H1 (cell line): ENCODE measurements around the gene MTFP1. TPM values are rescaled to one million over a fixed set of nuclear protein-coding genes. Genes with fewer than 3 reads are reported as not detected.
A peak's percentile ranks its signal among the peaks of the same experiment; 100 is the strongest.

Source experiments
- CTCF ChIA-PET: fragments of 300-600 bp; sonication (Branson Sonifier 250); formaldehyde crosslinking; loops from one replicate; lab custom pipeline; 2021; ENCODE audit not compliant: partially characterized antibody; lab: Charles Lee
- POLR2A ChIA-PET: fragments of 300-600 bp; sonication (Branson Sonifier 250); formaldehyde crosslinking; loops from one replicate; lab custom pipeline; 2021; ENCODE audit warnings: inconsistent platforms; ENCODE audit not compliant: partially characterized antibody; lab: Charles Lee
- DNase-seq, 2 experiments: peaks; one replicate each; pipeline versions ENCODE4 v3.0.0 to v3.0.0-alpha.2; 2010 to 2022; ENCODE audit warnings: low spot score in 2 of 2, low read depth in 1 of 2, mixed read lengths in 1 of 2
- FAIRE-seq: peaks from 2 replicates; lab custom pipeline; 2011; peaks lifted over from hg19 to GRCh38; lab: Jason Lieb, UNC
- H2AFZ ChIP-seq: 2 replicates; pipeline ENCODE4 v1.8.1; 2012; ENCODE audit warnings: low read length, inconsistent platforms
- H2AK5ac ChIP-seq: 2 replicates; pipeline ENCODE4 v1.6.1; 2013; ENCODE audit warnings: low read depth, low read length
- H2BK120ac ChIP-seq: replicated peaks from 2 replicates; pipeline ENCODE3; 2013; ENCODE audit warnings: low read depth, low read length, inconsistent platforms
- H2BK12ac ChIP-seq: 2 replicates; pipeline ENCODE4 v1.6.1; 2013; ENCODE audit warnings: low read depth, low read length
- H2BK15ac ChIP-seq: 2 replicates; pipeline ENCODE4 v1.6.1; 2013; ENCODE audit warnings: low read length
- H2BK20ac ChIP-seq: 2 replicates; pipeline ENCODE4 v1.6.1; 2013; ENCODE audit warnings: low read length
- H2BK5ac ChIP-seq: 2 replicates; pipeline ENCODE4 v1.6.1; 2013; ENCODE audit warnings: low read depth, low read length
- H3K14ac ChIP-seq: 2 replicates; pipeline ENCODE4 v1.6.1; 2013; ENCODE audit warnings: inconsistent platforms; ENCODE audit not compliant: insufficient read length
- H3K18ac ChIP-seq: 2 replicates; pipeline ENCODE4 v1.6.1; 2013; ENCODE audit warnings: low read length; ENCODE audit errors: extremely low read depth
- H3K23ac ChIP-seq: 2 replicates; pipeline ENCODE4 v1.6.1; 2013; ENCODE audit warnings: inconsistent platforms; ENCODE audit not compliant: insufficient read length
- H3K23me2 ChIP-seq: 2 replicates; pipeline ENCODE4 v1.6.1; 2013; ENCODE audit warnings: low read depth, low read length
- H3K27ac ChIP-seq: 2 replicates; pipeline ENCODE4 v1.6.1; 2011; ENCODE audit warnings: low read depth, low read length, inconsistent platforms
- H3K27me3 ChIP-seq, 4 experiments: replicated peaks in 1 of 4; 1 replicate in 1 of 4; 2 replicates in 3 of 4; pipeline versions ENCODE4 v1.6.1 to v1.8.1; 2011 to 2013; ENCODE audit warnings: low read length in 3 of 4, mild to moderate bottlenecking in 3 of 4, inconsistent platforms in 2 of 4, mixed read lengths in 2 of 4, moderate library complexity in 1 of 4; ENCODE audit not compliant: control insufficient read depth in 3 of 4, insufficient read depth in 3 of 4; ENCODE audit errors: extremely low read depth in 1 of 4
- H3K36me3 ChIP-seq, 4 experiments: 2 replicates each; pipeline versions ENCODE4 v1.6.1 to v1.8.1; 2011 to 2013; ENCODE audit warnings: mild to moderate bottlenecking in 4 of 4, low read length in 3 of 4, moderate library complexity in 2 of 4, control low read depth in 1 of 4, inconsistent platforms in 1 of 4; ENCODE audit not compliant: insufficient read depth in 4 of 4, control insufficient read depth in 2 of 4
- H3K4ac ChIP-seq: replicated peaks from 2 replicates; pipeline ENCODE3; 2013; ENCODE audit warnings: low read length, low read depth, mixed read lengths, inconsistent platforms; ENCODE audit not compliant: insufficient read length
- H3K4me1 ChIP-seq, 4 experiments: replicated peaks in 1 of 4; 1 replicate in 1 of 4; 2 replicates in 3 of 4; pipeline versions ENCODE4 v1.6.1 to v1.8.1; 2011 to 2013; ENCODE audit warnings: low read length in 3 of 4, inconsistent platforms in 2 of 4, mixed read lengths in 1 of 4; ENCODE audit not compliant: insufficient read depth in 4 of 4, control insufficient read depth in 3 of 4
- H3K4me2 ChIP-seq, 2 experiments: 2 replicates each; pipeline versions ENCODE4 v1.6.1 to v1.8.1; 2011 to 2013; ENCODE audit warnings: low read depth in 2 of 2, low read length in 2 of 2, control low read depth in 1 of 2, inconsistent platforms in 1 of 2, mild to moderate bottlenecking in 1 of 2; ENCODE audit not compliant: insufficient read depth in 1 of 2
- H3K4me3 ChIP-seq, 4 experiments: fragments of 200-600, 300-600 bp in 1 of 4; sonication (generic), shearing (Covaris generic), sonication (Bioruptor Twin) in 1 of 4; 2 replicates each; pipeline versions ENCODE4 v1.5.1 to v1.8.1; 2011 to 2016; ENCODE audit warnings: low read length in 4 of 4, low read depth in 3 of 4, control low read depth in 2 of 4, inconsistent platforms in 2 of 4, mild to moderate bottlenecking in 2 of 4, mixed read lengths in 1 of 4, moderate library complexity in 1 of 4; ENCODE audit not compliant: insufficient read depth in 2 of 4; ENCODE audit errors: extremely low read depth in 1 of 4
- H3K56ac ChIP-seq: replicated peaks from 2 replicates; pipeline ENCODE3; 2013; ENCODE audit warnings: low read depth, mild to moderate bottlenecking, mixed read lengths, low read length, inconsistent platforms; ENCODE audit not compliant: insufficient read length
- H3K79me1 ChIP-seq: 2 replicates; pipeline ENCODE4 v1.6.1; 2013; ENCODE audit warnings: low read depth, low read length, control low read depth
- H3K79me2 ChIP-seq, 2 experiments: 2 replicates each; pipeline versions ENCODE4 v1.6.1 to v1.8.1; 2012 to 2013; ENCODE audit warnings: low read length in 2 of 2, mild to moderate bottlenecking in 2 of 2, inconsistent platforms in 1 of 2; ENCODE audit not compliant: insufficient read depth in 2 of 2, control insufficient read depth in 1 of 2
- H3K9ac ChIP-seq, 4 experiments: replicated peaks in 1 of 4; 1 replicate in 1 of 4; 2 replicates in 3 of 4; pipeline versions ENCODE4 v1.6.1 to v1.8.1; 2011 to 2013; ENCODE audit warnings: low read depth in 3 of 4, low read length in 3 of 4, control low read depth in 2 of 4, mild to moderate bottlenecking in 2 of 4, moderate library complexity in 2 of 4, inconsistent platforms in 1 of 4; ENCODE audit errors: extremely low read depth in 1 of 4
- H3K9me3 ChIP-seq, 2 experiments: 2 replicates each; pipeline versions ENCODE4 v1.6.1 to v1.8.1; 2012 to 2013; ENCODE audit warnings: mild to moderate bottlenecking in 2 of 2, moderate library complexity in 2 of 2, control low read depth in 1 of 2, inconsistent platforms in 1 of 2, low read depth in 1 of 2, low read length in 1 of 2, mixed read lengths in 1 of 2; ENCODE audit not compliant: insufficient read depth in 2 of 2
- H4K20me1 ChIP-seq, 2 experiments: replicated peaks in 1 of 2; 2 replicates each; pipeline versions ENCODE3 to v1.8.1; 2011 to 2013; ENCODE audit warnings: inconsistent platforms in 2 of 2, low read length in 2 of 2, mild to moderate bottlenecking in 1 of 2; ENCODE audit not compliant: insufficient read depth in 2 of 2, control insufficient read depth in 1 of 2
- H4K5ac ChIP-seq: 2 replicates; pipeline ENCODE4 v1.6.1; 2013; ENCODE audit warnings: low read length, low read depth, mixed read lengths, inconsistent platforms; ENCODE audit not compliant: insufficient read length
- H4K8ac ChIP-seq: 2 replicates; pipeline ENCODE4 v1.8.0; 2013; ENCODE audit warnings: mild to moderate bottlenecking, moderate library complexity, low read length, inconsistent platforms; ENCODE audit not compliant: insufficient read depth; ENCODE audit errors: extremely low read depth
- H4K91ac ChIP-seq: replicated peaks from 2 replicates; pipeline ENCODE3; 2013; ENCODE audit warnings: low read length, mixed read lengths, inconsistent platforms; ENCODE audit not compliant: insufficient read length
- ASH2L ChIP-seq: fragments of 200-600, 300-600 bp; sonication (generic); IDR thresholded peaks from one replicate; pipeline ENCODE4 v1.7.1; 2017; ENCODE audit warnings: low read length
- CREB1 ChIP-seq: IDR thresholded peaks from 2 replicates; pipeline ENCODE4 v1.6.1; 2012; ENCODE audit warnings: inconsistent platforms
- CTCF ChIP-seq, 3 experiments: IDR thresholded peaks; 1 replicate in 2 of 3; 2 replicates in 1 of 3; pipeline versions ENCODE4 v1.5.1 to v1.6.1; 2011; ENCODE audit warnings: low read length in 3 of 3, mild to moderate bottlenecking in 3 of 3, inconsistent platforms in 2 of 3, low read depth in 1 of 3, moderate library complexity in 1 of 3; ENCODE audit not compliant: insufficient read depth in 1 of 3; ENCODE audit errors: control extremely low read depth in 1 of 3
- JUN ChIP-seq: IDR thresholded peaks from 2 replicates; pipeline ENCODE4 v1.6.1; 2011; ENCODE audit warnings: low read depth, mild to moderate bottlenecking, improper control_type of control experiment, low read length
- KDM1A ChIP-seq: fragments of 200-600, 300-600 bp; sonication (generic); IDR thresholded peaks from 2 replicates; pipeline ENCODE4 v1.7.1; 2016; ENCODE audit warnings: mild to moderate bottlenecking, low read length, borderline replicate concordance
- RAD21 ChIP-seq, 2 experiments: IDR thresholded peaks in 1 of 2; conservative IDR thresholded peaks in 1 of 2; 2 replicates each; pipeline ENCODE4 v1.6.1; 2011; ENCODE audit warnings: low read depth in 2 of 2, low read length in 2 of 2, improper control_type of control experiment in 1 of 2, inconsistent platforms in 1 of 2, mild to moderate bottlenecking in 1 of 2, moderate library complexity in 1 of 2
- SIN3A ChIP-seq, 2 experiments: IDR thresholded peaks in 1 of 2; conservative IDR thresholded peaks in 1 of 2; 2 replicates each; pipeline ENCODE4 v1.6.1; 2011 to 2012; ENCODE audit warnings: low read length in 2 of 2, improper control_type of control experiment in 1 of 2, low read depth in 1 of 2, mild to moderate bottlenecking in 1 of 2
- TEAD4 ChIP-seq: IDR thresholded peaks from 2 replicates; pipeline ENCODE4 v1.6.1; 2012; ENCODE audit warnings: low read depth, low read length, inconsistent platforms, mixed read lengths
- WGBS, 2 experiments: shearing (Covaris generic) in 1 of 2; methylation state at CpG; one replicate each; pipeline versions ENCODE4 v1.1.6 to v1.1.7; 2013 to 2015; ENCODE audit warnings: low lambda C conversion rate in 2 of 2, mixed read lengths in 2 of 2, inconsistent platforms in 1 of 2, low coverage in 1 of 2, missing lambda C conversion rate in 1 of 2; ENCODE audit not compliant: insufficient replicate concordance in 2 of 2, insufficient coverage in 1 of 2, insufficient read length in 1 of 2; ENCODE audit errors: extremely low coverage in 1 of 2, missing lambda C conversion rate in 1 of 2; 5-methylcytosine and 5-hydroxymethylcytosine counted together
- polyA plus RNA-seq, 7 experiments: library from polyadenylated mRNA; depleted of rRNA in 3 of 7; stranded (reverse) in 5 of 7; unstranded in 2 of 7; fragments of >200 nt in 5 of 7; fragments of 200-250 nt in 2 of 7; gene quantifications; 1 replicate in 5 of 7; 2 replicates in 1 of 7; 4 replicates in 1 of 7; pipeline versions ENCODE4 v1.2.1 to v1.2.3, GENCODE V29; 2011 to 2013; ENCODE audit warnings: missing spikeins in 2 of 7, mixed read lengths in 2 of 7
- total RNA-seq: library from RNA; stranded (reverse); fragmentation: NEBNext Ultra II Directional; extraction: Animal tissue kit (Norgen Biotek cat#: 25700); gene quantifications from 2 replicates; pipeline ENCODE4 v1.2.1, GENCODE V29; 2021

MTFP1 gene
- total and polyA plus RNA-seq, 2 of the 8 experiments (the other 6 are each of a cell fraction or from before 2014, with no cell fraction given): 59.8 to 98.8 TPM

- peak; percentile 54 to 71 for DNase-seq
- no peaks in the 10 kb centered on the region; a peak in 1 of 4 replicates for H3K79me2 ChIP-seq
- no peak overlapping the region for H3K23ac ChIP-seq
- no peak overlapping the region for H4K8ac ChIP-seq
- no peak overlapping the region for H2BK5ac ChIP-seq
- H3K14ac ChIP-seq: no peak overlapping the region
- 82% methylated on average over 5 of the region's 5 CpGs; no CpG with 5 or more reads in 1 of the 2 experiments for WGBS, 2 experiments
- H3K4me3 ChIP-seq: no peak overlapping the region
- peaks cover 0 to 9% (median 4%) of the 10 kb centered on the region in 4 experiments; a peak in 6 of 7 replicates for H3K4me1 ChIP-seq
- H4K91ac ChIP-seq: peak overlapping the region; percentile 49
- no peak overlapping the region for H3K4ac ChIP-seq
- H2BK20ac ChIP-seq: peak overlapping the region; percentile 80; the same call in 1 of the 2 replicates
- no peaks in the 10 kb centered on the region for H3K36me3 ChIP-seq
- H2AK5ac ChIP-seq: no peak overlapping the region
- 0 out of 2 replicates have a peak overlapping the region, but pooled peaks have one; percentile 0 for H3K18ac ChIP-seq
- peak overlapping the region; percentile 76; the same call in 1 of the 2 replicates for H2AFZ ChIP-seq
- H3K27me3 ChIP-seq: peaks cover 0 to 2% (median 1%) of the 10 kb centered on the region in 4 experiments; a peak in 2 of 7 replicates
- H2BK12ac ChIP-seq: peak overlapping the region; percentile 18; the same call in 1 of the 2 replicates
- ChIA-PET POLR2A (interaction anchor here (0.7 to 2.1 kb wide), 5 partner anchors 11 to 34 kb away, joined by 3 to 7 read pairs (median 4); no protein-coding TSS in a partner anchor), CTCF (interaction anchor here (0.7 to 12.0 kb wide), 18 partner anchors 10 to 201 kb away, joined by 3 to 164 read pairs (median 5); partner anchors contain the start of genes CASTOR1 and MTFP1)
- H2BK15ac ChIP-seq: peak overlapping the region; percentile 21; the same call in 1 of the 2 replicates
- no peak overlapping the region for H3K9ac ChIP-seq
- no peak overlapping the region for H3K4me2 ChIP-seq
- FAIRE-seq: peak; percentile 78
- H3K27ac ChIP-seq: no peak overlapping the region
- H3K79me1 ChIP-seq: no peaks in the 10 kb centered on the region
- H3K23me2 ChIP-seq: peaks cover 4% of the 10 kb centered on the region; the same call in 1 of the 2 replicates
- H4K5ac ChIP-seq: no peak overlapping the region
- H3K56ac ChIP-seq: no peak overlapping the region
- no peak overlapping the region for H2BK120ac ChIP-seq
- no peaks in the 10 kb centered on the region for H4K20me1 ChIP-seq
- H3K9me3 ChIP-seq: peaks cover 9% of the 10 kb centered on the region in 2 experiments
- no peak for TF ChIP-seq ASH2L
- 0 out of 2 replicates have a peak, but pooled peaks have one; percentile 43 for TF ChIP-seq KDM1A
- peak; percentile 77 to 89 (median 88) for TF ChIP-seq CTCF (IDR thresholded peaks at IDR 0.05; ENCODE audit: control extremely low read depth in 1 of 3, insufficient read depth in 1 of 3, low read depth in 1 of 3, low read length in 3 of 3)
- TF ChIP-seq SIN3A (conservative IDR thresholded peaks at IDR 0.05 in 1 of 2, IDR thresholded peaks at IDR 0.05 in 1 of 2; ENCODE audit: low read depth in 1 of 2, low read length in 2 of 2): 0 out of 4 replicates have a peak, but pooled peaks of 1 of the 2 experiments have one; percentile 25
- peak; percentile 80 for TF ChIP-seq TEAD4
- TF ChIP-seq RAD21 (IDR thresholded peaks at IDR 0.05 in 1 of 2, conservative IDR thresholded peaks at IDR 0.05 in 1 of 2; ENCODE audit: low read depth in 2 of 2, low read length in 2 of 2): peak; percentile 76 to 83
- 0 out of 2 replicates have a peak, but pooled peaks have one; percentile 12 for TF ChIP-seq CREB1
- no peak for TF ChIP-seq JUN
These were observed 34.4 kb upstream of the MTFP1 start for GRCh38 chr22:30390974-30391691.
